Effector CD8-positive, alpha-beta T cell (primary cell): ENCODE results near the gene KSR1.
"Not testable (repeated sequence)": the region's sequence is repeated elsewhere in the genome, so short reads cannot be mapped to it uniquely, and the experiment has no call there.

Source experiments
- DNase-seq: peaks from one replicate; lab custom pipeline; 2025; lab: John Stamatoyannopoulos, UW

The KSR1 gene

DNA sequence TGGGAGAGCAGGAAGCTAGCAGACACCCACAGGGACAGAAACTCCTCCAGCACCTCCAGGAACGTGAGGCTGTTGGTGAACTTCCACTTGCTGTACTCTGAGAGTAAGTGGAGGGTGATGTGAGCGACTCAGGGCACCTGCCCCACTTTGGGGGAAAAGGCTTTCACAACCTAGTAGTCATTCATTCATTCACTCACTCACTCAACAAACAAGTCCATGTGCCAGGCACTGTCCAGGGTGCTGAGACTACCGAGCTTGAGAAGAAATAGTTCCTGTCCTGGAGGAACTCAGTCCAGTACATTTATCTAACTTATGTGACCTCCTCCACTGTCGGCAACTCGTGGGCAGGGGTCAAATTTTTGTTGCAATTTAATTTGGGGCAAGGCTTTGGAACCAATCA, 201.4 kb downstream of the KSR1 start:
- DNase-seq = no peak

DNA sequence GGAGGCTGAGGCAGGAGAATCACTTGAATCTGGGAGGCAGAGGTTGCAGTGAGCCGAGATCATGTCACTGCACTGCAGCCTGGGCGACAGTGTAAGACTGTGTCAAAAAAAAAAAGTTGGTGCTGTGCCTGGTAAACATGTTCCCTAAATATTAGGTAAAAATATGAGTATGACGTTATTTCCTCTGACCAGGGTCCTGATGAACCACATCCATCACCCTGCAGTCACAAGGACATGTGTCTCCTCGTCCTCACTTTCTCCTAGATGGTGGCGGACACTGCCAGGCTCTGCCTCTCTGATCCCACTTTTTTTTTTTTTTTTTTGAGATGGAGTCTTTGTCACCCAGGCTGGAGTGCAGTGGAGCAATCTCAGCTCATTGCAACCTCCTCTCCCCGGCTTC, 203.4 kb downstream of the KSR1 start:
- DNase-seq = no peak

- DNase-seq = no peak
These were observed 204.2 kb downstream of the KSR1 start for GRCh38 chr17:27660436-27660835.

- no peak for DNase-seq
These were observed 207.8 kb downstream of the KSR1 start for GRCh38 chr17:27663936-27664605.

DNA sequence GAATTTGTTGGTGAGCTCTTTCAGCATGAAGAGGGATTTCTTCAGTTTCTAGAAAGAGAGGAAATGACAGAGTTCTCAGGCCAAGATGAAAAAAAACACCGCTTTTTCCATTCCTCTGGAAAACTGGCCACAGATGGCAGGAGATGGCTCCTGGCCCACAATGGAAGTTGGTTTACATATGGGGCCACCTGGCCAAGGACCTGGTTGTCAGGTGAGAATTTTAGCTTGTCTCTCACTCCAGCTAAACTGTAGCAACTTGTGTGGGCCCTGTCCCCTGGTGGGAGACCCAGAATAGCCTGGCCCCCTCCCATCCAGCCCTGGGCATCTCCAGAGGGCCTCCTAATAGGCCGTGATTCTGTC, 208.3 kb downstream of the KSR1 start:
- no peak for DNase-seq

- no peak for DNase-seq
These were observed 209.3 kb downstream of the KSR1 start for GRCh38 chr17:27665549-27665948.

DNA sequence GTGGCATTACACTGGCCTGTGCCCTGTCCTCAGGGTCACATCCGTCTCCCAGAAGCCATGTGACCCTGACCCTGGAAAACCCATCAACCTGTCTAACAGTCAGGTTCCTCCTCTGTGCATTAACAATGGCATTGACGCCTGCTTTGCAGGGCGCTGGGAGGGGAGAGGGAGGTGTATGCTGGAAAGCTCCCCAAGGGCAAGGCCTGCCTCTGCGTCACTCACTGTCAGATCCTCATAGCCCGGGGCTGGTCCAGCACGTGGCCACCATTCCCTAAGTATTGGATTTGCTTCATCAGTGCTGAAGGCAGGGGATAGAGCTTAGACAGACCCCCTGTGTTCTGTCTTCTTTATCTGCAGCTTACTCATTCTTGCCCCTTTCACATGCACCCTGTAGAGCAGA, 210.0 kb downstream of the KSR1 start:
- DNase-seq = not testable (repeated sequence)

GRCh38 chr17:27666831-27667560, 210.7 kb downstream of the KSR1 start:
- DNase-seq = no peak

DNA sequence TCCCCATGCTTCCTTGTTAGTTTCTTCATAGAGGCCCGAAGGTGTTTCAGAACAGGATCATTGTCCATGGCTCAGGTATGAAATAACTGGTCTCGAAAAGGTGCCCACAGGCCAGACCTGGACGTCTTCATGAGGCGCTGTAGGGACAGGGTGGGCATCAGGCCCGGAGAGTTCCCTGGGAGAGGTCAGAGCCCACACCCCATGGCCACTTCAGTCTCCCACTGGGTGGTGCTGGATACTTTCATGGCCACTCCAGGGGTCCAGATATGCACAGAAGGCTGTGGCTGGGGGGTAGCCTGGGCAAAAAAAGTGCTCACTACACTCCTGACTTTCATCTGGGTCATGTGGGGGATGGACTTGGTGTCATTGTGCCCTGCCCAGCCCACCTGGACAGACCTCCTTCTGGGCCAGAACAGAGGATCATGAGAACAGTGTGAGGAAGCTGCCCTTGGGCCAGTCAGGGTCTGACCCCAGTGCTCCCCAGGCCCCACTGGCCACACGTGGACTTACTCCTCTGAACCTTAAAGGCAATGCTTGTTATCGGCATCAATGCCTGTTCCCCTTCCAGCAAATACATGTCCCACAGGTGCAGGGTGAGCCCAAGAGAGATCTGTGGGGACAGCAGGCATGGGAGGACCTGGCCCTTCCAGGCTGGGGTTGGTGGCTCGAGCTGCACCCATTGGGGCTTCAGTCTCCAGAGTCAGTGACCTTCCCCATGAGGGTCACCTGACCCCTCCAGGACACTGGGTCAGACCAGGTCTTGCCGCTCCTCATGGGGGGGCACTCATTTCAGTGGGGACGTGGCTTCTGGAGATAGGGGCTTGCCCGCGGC, 211.6 kb downstream of the KSR1 start:
- no peak for DNase-seq

- DNase-seq = no peak
These were observed 212.2 kb downstream of the KSR1 start for GRCh38 chr17:27668488-27668823.

DNA sequence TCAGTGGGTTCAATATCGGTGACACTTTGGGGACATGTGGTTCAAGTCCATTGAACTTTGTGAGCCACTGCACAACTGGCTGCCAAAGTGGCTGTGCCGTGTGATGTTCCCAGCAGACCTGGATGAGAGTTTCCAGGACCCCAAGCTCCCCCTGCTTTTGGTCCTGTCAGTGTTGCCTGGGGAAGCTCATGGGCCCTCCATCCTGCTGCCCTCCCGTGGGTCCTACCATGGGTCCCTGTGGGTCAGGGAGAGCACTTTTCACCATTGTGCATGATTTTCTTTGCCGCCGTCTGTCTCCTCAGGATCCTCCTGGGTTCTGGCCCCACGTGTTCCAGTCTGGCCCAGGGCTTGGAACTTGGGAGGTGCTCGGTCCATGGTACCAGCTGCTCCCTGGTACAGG, 212.9 kb downstream of the KSR1 start:
- DNase-seq = no peak

- no peak for DNase-seq
These were observed 213.6 kb downstream of the KSR1 start for GRCh38 chr17:27669850-27670249.

DNA sequence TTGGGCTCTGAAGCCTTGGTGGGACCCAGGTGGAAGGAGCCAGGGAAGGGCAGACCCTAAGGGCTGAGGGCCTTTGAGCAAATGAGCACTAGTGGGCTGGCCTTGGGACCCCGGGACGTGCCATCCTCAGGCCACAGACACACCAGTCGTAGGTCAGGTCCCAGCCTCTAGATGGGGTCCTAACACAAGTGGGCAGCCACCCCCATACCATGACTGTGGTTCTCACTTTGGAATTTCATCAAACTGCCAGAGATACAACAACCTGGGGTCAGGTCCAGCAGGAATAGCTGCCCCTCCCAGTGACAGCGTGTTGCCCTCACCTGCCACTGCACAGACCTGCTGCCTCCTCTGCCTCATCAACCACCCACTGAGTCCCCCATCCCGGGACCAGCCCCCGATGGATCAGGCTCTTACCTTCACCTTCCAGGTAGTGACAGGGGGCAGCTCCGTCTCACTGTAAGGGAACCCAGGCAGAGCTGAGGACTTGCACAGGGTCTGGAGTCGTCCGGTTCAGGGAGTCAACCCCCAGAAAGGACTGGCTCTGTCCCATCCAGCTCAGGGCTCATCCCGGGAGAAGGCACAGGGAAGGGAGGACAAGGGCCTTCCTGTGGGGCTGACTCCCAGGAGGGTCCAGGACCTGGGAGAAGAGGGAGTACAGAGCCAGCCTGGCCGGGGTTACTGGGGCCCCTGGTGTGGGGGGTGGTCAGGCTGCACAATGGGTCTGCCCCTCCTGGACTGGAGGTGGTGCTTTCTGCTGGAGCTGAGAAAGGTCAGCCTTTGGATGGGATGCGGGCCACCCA, 214.7 kb downstream of the KSR1 start:
- DNase-seq = no peak

DNA sequence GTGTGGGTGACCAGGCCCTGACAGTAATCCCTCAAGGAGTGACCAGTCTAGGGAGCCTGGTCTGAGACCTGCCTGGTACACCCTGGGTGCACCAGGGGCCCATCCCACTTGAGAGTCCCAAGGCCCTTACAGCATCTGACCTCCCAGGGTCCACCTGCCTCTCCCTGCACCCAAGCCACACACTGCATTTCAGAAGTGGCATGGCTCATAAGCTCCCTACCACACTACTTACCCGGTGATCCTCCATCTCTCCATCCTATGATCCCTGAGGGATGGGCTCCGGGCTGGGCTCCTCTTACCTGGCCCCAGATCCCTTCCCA, 215.3 kb downstream of the KSR1 start:
- no peak for DNase-seq

DNA sequence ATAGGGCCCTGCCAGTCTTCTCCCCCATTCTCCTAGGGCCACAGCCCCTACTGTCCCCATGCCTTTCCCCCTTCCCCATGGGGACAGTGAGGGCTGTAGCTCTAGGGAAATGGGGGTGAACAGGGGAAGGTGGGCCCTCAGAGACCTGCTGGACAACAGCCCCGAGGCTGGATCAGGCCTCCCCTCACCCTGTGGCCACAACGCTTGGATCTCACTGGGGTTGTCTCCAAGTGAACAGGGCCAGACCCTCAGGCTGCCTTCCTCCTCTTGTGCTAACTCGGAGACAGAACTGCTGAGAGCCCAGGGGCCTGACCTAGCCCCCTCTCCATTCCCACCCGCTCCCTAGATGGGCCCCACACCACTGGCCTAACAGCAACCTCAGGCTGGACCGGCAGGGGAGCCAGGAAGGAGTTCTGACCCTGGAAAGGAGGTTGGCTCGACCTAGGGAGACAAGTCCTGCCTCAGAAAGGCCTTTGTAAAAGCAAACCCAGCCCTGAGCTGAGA, 215.8 kb downstream of the KSR1 start:
- DNase-seq = not testable (repeated sequence)

- no peak for DNase-seq
These were observed 218.1 kb downstream of the KSR1 start for GRCh38 chr17:27674335-27674734.
